Activated CD4-positive, alpha-beta T cell treated with anti-CD3 and anti-CD28 coated beads, Interleukin-2, Interleukin-4, amounts not matched to agents 100 ng/mL and 50 ng/mL, durations not matched to agents 16 hours and 8 hours (primary cell): ENCODE data around the gene CYP4V2.
"Not testable (repeated sequence)": the region's sequence is repeated elsewhere in the genome, so short reads cannot be mapped to it uniquely, and the experiment has no call there.

Source experiments
- DNase-seq: peaks from one replicate; pipeline ENCODE4 v3.0.0-alpha.2; 2020; ENCODE audit warnings: low spot score

Gene CYP4V2

DNA sequence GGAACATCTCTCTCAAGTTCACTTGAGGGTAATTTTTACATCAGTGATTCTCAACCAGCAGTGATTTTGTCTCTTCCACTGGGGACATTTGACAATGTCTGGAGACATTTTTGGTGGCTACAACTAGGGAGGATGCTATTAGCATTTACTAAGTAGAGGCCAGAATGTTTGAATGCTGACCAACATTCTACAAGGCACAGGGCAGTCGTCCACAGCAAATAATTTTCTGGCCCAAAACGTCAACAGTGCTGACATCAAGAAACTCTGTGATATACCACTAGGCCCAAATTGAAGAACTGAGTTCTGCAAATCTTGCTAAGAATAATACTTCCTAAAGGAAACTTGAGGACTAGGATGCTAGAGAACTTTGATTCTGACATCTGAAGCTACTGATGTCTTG is 43.0 kb downstream of the CYP4V2 start:
- no peak for DNase-seq

DNA sequence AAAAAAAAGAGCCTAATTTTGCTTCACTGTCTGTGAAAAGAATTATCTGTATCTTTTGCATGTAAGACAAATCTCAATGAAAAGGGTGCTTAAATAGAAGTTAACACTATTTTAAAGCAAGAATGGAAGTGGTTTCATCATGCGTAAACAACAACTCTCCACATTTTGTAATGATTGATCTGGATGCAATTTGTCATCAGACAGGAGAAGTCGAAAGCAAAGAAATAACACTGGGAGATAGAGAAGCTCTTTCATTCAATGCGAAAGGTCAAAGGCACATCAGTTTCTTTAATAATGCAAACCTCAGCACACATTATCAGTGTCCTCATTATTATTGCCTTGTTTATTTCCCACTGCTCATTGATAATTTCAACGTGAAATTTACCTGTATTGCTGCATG is 44.8 kb downstream of the CYP4V2 start:
- no peak for DNase-seq

DNA sequence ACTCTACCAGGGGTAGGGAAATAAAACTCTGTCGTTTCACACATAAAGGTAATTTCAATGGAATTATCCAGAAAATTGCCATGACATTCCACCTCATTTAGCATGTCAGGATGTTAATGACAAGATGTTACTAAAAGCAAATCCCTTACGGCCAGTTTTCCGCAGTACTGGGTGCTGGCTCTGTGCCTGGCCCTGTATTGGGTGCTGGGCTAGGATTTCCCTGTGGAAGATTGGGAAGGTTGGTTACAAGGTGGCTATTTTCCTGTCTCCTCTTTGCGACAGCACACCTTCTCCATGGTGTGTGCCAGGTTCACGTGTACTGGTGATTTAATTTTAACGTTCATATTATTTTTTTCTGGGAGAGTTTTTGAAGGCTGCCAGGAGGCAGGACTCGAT is 49.1 kb downstream of the CYP4V2 start:
- DNase-seq: no peak

DNA sequence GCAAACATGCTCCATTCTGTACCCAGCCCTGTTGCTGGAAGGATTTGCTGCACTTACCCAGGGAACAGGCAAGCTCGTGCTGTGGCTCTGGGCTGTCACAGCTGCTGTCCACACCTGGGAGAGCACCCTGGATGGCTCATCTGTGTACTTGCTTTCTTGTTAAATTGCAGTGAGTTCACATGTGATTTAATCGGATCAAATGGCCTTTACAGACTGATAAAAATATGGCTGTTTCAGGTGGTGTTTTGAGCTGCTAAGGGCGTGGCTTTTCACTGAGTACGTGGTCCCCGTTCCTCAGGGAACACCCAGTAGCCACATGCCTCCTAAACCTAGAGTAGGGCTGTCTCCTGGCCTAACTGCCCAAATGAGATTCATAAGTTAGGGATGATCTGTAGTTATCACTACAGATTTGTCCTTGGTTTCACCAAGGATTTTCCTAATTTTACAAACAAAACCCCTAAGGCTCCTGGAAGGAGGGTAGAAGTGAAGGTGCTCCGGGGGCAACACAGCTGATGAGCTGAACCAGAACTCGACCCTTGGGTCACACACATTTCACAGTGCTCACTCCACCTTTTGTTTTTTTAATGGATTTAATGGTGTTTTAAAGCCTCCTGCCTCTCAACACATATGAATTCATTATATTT is 49.6 kb downstream of the CYP4V2 start:
- no peak for DNase-seq

DNA sequence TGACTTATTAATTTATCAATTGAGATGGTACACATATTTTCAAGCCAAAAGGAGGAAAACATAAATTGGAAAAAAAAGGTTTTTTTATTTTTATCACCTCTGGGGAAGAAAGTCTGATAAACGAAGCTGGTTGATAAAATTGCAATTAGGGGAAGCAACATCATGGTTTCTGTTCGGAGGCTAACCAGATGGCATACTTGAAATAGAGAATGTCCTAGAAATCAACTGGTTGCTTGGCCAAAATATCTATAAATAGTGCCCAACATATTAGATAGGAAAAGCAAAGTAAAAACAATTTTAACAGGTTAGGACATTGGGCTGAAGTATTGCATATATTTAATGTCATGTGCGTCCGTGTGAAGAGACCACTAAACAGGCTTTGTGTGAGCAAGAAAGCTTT is 50.2 kb downstream of the CYP4V2 start:
- DNase-seq: no peak

DNA sequence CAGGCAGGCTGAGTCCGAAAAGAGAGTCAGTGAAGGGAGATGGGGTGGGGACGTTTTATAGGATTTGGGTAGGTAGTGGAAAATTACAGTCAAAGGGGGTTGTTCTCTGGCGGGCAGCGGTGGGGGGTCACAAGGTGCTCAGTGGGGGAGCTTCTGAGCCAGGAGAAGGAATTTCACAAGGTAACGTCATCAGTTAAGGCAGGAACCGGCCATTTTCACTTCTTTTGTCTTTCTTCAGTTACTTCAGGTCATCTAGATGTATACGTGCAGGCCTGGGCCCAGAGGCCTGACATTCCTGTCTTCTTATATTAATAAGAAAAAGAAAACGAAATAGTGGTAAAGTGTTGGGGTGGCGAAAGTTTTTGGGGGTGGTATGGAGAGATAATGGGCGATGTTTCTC is 50.7 kb downstream of the CYP4V2 start:
- DNase-seq: not testable (repeated sequence)

DNA sequence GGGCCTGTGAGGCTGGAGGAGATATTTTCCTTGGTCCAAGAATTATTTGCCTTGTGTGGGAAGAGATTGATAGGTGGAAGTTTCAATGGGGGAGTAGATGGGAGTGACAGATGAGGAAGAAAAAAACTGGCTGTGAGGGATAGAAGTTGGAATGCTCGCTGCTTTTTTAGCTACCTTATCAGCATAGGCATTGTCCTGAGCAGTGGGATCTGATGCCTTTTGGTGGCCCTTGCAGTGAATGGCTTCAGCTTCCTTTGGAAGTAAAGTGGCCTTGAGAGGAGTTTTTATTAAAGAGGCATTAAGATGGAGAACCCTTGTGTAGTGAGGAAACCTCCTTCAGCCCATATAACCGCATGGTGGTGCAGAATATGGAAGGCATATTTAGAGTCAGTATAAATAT is 52.0 kb downstream of the CYP4V2 start:
- DNase-seq: no peak

DNA sequence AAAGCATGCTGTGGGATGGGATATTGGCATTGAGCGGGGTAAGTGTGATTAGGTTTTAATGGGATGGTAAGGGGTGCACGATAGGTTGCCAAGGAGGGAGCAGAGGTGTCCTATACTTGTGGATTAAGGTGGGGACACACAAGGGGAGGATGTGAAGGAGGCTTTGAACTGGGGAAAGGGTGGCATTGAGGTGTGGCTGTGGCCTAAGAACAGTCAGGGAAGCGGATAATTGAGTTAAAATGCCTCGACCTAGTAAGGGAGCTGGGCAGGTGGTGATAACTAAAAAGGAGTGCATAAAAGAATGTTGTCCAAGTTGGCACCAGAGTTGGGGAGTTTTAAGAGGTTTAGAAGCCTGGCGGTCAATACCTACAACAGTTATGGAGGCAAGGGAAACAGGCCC is 53.5 kb downstream of the CYP4V2 start:
- no peak for DNase-seq

DNA sequence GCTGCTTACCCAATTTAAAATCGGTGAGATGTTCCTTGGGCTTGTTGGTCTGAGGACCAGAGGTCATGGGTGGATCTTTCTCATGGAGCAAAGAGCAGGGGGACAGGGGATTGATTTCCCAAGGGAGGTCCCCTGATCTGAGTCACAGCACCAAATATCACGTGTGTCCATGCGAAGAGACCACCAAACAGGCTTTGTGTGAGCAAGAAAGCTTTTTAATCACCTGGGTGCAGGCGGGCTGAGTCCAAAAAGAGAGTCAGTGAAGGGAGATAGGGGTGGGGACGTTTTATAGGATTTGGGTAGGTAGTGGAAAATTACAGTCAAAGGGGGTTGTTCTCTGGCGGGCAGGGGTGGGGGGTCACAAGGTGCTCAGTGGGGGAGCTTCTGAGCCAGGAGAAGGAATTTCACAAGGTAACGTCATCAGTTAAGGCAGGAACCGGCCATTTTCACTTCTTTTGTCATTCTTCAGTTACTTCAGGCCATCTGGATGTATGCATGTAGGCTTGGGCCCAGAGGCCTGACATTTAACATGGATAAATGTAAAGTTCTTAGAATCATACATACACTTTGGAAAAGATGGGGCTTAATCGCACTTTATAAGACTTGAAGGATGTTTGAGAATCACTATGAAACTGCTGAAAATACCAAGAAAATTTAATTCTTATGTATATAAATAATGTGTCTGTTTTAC is 55.8 kb downstream of the CYP4V2 start:
- not testable (repeated sequence) for DNase-seq

DNA sequence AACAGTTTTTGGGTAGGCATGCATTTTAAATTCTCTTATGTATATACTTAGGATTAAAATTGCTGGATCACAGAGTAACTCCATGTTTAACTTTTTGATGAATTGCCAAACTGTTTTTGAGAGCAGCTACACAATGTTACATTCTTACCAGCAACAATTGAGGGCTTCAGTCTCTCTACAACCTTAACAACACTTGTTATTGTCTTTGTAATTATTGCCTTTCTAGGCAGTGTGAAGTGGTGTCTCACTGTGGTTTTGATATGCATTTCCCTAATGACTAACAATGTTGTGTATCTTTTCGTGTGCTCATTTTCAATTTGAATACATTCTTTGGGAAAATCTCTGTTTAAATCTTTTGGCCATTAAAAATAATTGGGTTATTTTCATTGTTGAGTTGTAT is 57.3 kb downstream of the CYP4V2 start:
- no peak for DNase-seq

DNA sequence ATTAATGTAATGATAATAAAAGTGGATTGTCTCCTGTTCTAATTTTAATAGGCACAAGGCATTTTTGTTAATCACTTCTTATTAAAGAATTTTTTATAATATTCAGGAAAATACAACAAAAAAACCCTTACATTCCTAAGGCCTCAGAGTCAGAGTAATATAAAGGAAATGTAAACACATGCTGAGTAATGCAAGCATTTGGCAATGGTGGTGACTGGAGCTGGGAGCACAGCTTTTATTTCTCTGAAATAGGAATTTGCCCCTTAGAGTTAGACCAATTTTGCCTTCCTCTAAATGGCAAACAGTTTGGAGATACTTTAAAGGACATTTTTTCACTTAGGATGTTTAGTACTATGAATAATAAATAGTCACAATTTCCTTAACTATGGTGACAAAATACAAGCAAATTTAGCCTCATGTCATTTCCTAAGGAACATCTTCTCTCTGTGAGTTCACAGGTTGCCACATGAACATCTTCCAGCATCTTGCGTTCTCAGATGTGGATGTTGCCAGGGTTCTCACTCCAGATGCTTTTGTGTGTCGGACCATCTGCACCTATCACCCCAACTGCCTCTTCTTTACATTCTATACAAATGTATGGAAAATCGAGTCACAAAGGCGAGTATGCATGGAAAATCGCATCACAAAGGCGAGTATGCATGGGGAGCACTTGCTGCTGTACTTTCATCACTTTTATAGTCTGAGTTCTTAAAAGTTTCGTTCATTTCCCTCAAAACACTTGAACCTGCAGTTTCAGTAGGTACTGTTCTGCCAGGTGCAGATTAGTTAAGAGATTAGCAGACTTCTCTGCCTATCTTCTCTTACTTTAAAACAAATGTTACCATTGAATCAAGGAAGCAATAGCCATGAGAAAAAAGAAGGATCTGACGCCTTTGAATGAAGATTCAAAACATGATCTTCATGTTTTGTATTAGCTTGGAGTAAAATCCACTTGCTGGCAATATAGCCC is 58.7 kb downstream of the CYP4V2 start:
- no peak for DNase-seq

DNA sequence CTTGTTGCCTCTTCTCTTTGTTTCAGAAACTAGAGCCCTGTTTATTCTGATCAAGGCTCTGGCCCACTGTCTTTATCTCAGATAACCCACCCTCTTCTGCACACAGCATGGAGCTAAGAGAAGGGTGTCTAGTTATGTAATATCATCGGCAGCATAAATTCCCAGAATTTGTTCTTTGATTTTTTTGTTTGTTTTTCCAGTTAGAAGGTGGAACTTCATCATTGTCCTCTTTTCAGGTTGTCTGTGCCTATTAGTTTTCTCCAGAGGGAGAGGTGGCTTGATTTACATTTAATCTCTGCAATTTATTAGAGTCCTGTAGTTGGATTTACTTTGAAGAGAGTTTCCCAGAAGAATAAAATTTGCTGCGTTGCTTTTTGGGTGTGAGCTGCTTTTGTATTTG is 59.4 kb downstream of the CYP4V2 start:
- DNase-seq: no peak

DNA sequence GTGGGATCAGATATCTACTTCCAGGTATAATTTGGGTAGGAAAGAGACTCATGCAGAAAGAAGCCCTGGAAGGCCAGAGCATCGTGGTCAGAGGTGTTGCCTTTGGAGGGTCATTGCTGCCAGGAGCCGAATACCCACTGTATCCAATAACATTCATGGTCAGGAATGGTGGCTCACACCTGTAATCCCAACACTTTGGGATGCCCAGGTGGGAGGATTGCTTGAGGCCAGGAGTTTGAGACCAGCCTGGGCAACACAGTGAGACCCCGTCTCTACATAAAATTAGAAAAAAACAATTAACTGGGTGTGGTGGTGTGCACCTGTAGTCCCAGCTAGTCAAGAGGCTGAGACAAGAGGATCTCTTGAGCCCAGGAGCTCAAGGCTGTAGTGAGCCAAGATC is 63.8 kb downstream of the CYP4V2 start:
- no peak for DNase-seq

DNA sequence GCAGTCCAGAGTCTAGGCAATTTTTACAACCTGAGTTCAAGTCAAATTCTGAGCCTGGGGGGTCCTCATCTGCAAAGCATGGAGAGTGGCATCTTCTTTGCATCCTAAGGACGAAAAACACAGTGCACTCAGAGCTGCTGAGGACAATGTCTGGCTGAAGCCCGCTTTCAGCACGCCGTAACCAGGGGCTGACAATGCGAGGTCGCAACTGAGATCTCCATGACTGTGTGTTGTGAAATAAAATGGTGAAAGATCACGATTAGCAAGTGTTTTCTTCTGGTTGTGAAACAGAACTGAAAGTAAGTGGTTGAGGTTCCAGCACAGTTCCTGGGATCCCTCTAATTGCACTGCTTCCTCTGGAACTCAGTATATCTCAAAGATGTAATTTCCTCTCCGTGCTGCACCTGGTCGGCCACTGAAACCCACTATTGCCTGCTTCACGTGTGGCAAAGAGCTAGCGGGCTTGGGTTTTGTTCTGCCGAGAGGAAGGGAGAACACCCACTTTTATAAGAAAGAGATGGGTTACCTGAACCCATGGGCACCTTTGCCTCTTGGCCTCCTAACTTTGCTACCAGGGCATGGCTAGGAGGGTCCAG is 66.9 kb downstream of the CYP4V2 start:
- no peak for DNase-seq

DNA sequence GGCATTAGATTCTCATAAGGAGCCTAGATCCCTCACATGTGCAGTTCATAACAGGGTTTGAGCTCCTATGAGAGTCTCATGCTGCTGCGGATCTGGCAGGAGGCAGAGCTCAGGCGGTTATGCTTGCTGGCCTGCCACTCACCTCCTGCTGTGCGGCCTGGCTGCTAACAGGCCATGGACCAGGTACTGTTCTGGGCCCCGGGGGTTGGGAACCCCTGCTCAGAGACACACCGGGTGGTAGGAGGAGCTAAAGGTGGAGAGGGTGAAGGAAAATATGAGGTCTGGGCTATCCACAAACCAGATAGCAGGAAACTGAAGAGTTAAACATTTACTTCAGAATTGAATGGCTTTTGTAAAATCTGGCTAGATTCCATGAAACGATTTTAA is 68.7 kb downstream of the CYP4V2 start:
- no peak for DNase-seq
